A549 (cell line): Measurements from ENCODE around the gene ZNF227.

Experiments
- NPAS2 ChIP-seq: fragments of 250-450 bp; sonication (Bioruptor Pico); IDR thresholded peaks from 2 replicates; pipeline ENCODE4 v1.8.0; 2022; ENCODE audit warnings: mild to moderate bottlenecking, moderate library complexity, borderline replicate concordance
- RAD21 ChIP-seq, 2 experiments: fragments of >200 bp in 1 of 2; sonication (Bioruptor Twin) in 1 of 2; formaldehyde crosslinking in 1 of 2; IDR thresholded peaks in 1 of 2; conservative IDR thresholded peaks in 1 of 2; 2 replicates in 1 of 2; 3 replicates in 1 of 2; pipeline ENCODE4 v1.6.1; 2012 to 2018; ENCODE audit warnings: inconsistent platforms in 1 of 2

GRCh38 chr19:44277331-44277730 lies 65.0 kb downstream of the ZNF227 start:
- no peak for TF ChIP-seq NPAS2 (CRISPR knock-in tag)
- TF ChIP-seq RAD21 (conservative IDR thresholded peaks at IDR 0.05 in 1 of 2, IDR thresholded peaks at IDR 0.05 in 1 of 2), result no peak
